DMS153 treated with DMSO at 0.1 percent for 48 hours (cell line): ENCODE data around the gene GAGE2A.
"Not testable (repeated sequence)": the region's sequence is repeated elsewhere in the genome, so short reads cannot be mapped to it uniquely, and the experiment has no call there.

Experiments
- DNase-seq: peaks from one replicate; lab custom pipeline; 2025; ENCODE audit not compliant: unreplicated experiment; lab: John Stamatoyannopoulos, UW

The GAGE2A gene

DNA sequence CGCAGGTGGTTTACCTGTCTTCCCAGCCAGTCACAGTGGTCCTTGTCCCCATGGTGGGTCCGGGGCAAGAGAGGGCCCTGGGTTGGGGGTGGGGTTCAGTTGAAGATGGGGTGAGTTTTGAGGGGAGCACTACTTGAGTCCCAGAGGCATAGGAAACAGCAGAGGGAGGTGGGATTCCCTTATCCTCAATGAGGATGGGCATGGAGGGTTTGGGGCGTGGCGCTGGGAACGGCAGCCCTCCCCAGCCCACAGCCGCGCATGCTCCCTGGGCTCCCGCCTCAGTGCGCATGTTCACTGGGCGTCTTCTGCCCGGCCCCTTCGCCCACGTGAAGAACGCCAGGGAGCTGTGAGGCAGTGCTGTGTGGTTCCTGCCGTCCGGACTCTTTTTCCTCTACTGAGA, at the start of gene GAGE2A:
Gene GAGE2A, plus strand, starts transcription at position 301 of the 400 bp plus-strand sequence. CDS start 1,155 bp downstream, outside the sequence.
- not testable (repeated sequence) for DNase-seq

GRCh38 chrX:49541433-49541832, 47.9 kb upstream of the GAGE2A start, which contains the start of gene GAGE12D:
GAGE12D (plus strand) TSS chrX:49541733; CDS start chrX:49542888, 1,155 bp downstream.
- DNase-seq: not testable (repeated sequence)

GRCh38 chrX:49550989-49551388, 38.3 kb upstream of the GAGE2A start, which contains the start of gene GAGE12E:
GAGE12E (plus strand) TSS chrX:49551289; CDS start chrX:49552444, 1,155 bp downstream.
- not testable (repeated sequence) for DNase-seq

DNA sequence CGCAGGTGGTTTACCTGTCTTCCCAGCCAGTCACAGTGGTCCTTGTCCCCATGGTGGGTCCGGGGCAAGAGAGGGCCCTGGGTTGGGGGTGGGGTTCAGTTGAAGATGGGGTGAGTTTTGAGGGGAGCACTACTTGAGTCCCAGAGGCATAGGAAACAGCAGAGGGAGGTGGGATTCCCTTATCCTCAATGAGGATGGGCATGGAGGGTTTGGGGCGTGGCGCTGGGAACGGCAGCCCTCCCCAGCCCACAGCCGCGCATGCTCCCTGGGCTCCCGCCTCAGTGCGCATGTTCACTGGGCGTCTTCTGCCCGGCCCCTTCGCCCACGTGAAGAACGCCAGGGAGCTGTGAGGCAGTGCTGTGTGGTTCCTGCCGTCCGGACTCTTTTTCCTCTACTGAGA, 28.8 kb upstream of the GAGE2A start, which contains the start of gene GAGE12F:
Gene GAGE12F, plus strand, starts transcription at position 301 of the 400 bp plus-strand sequence. CDS start 1,155 bp downstream, outside the sequence.
- not testable (repeated sequence) for DNase-seq

DNA sequence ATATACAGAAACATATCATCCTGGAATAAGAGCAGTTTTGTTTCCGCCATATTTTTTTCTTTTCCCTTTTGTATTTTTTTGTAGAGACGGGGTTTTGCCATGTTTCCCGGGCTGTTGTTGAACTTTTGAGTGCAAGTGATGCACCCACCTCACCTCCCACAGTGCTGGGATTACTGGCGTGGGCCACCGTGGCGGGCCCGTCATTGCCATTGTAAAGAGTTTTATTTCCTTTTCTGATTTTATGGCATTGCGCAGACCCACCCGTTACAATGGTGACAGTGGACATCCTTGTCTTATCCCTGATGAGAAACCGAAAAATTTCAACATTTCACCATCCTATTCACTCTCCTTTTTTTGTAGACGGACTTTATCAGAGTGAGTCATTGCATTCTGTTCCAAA, 20.6 kb upstream of the GAGE2A start:
- not testable (repeated sequence) for DNase-seq

- DNase-seq: not testable (repeated sequence)
Measured at GRCh38 chrX:49569152-49569551, 20.1 kb upstream of the GAGE2A start.

- DNase-seq: not testable (repeated sequence)
Measured at GRCh38 chrX:49570100-49570499, 19.2 kb upstream of the GAGE2A start, which contains the start of gene GAGE12G. GAGE12G (plus strand) TSS chrX:49570400; CDS start chrX:49571555, 1,155 bp downstream.

DNA sequence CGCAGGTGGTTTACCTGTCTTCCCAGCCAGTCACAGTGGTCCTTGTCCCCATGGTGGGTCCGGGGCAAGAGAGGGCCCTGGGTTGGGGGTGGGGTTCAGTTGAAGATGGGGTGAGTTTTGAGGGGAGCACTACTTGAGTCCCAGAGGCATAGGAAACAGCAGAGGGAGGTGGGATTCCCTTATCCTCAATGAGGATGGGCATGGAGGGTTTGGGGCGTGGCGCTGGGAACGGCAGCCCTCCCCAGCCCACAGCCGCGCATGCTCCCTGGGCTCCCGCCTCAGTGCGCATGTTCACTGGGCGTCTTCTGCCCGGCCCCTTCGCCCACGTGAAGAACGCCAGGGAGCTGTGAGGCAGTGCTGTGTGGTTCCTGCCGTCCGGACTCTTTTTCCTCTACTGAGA, 9.6 kb upstream of the GAGE2A start, which contains the start of gene GAGE12H:
Gene GAGE12H, plus strand, starts transcription at position 301 of the 400 bp plus-strand sequence. CDS start 1,155 bp downstream, outside the sequence.
- DNase-seq: not testable (repeated sequence)

DNA sequence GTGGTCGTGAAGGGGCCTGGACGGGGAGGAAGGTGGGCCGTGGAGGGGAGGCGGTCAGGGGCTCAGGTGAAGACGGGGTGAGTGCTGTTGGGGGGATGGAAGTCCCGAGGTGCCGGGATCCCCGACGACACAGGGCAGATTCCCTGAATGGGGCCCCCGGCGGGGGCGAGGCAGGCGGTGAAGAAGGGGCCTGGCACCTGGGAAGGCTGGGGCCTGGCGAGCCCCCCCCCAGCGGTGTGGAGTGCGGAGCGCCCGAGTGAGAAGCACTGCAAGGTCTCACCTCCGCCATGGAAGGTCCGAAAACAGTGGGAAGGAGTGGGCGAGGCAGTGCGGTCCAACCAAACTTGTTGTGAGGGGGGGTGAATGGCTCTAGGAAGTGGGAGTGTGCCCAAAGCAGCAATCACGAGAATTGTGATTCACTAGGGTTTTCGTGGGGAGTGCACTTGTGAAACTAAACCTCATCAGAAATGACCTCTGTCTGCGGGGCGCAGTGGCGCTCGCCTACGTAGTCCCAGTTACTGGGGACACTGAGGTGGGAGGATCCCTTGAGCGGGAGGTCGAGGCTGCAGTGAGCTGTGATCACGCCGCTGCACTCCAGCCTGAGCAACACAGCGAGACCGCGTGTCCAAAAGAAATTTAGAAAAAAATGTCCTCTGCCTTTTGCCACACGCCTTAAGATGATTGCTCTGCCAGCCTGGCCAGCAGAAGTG, 628 bp downstream of the GAGE2A start:
- not testable (repeated sequence) for DNase-seq

DNA sequence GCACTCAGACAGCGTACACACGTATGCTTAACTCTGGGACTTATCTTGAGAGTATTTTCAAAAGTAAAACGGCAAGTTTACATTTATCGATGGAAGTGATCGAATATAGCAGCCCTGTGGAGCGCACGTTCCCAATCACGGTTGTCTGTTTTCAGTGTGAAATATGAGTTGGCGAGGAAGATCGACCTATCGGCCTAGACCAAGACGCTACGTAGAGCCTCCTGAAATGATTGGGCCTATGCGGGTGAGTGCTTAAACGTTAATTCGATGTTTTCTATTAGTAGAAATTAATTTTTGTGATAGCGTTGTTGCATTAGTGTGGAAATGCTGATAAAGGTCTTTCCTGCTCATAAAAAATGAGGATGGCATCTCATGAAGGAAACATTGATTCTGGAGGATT, 1.2 kb downstream of the GAGE2A start:
- DNase-seq: not testable (repeated sequence)

DNA sequence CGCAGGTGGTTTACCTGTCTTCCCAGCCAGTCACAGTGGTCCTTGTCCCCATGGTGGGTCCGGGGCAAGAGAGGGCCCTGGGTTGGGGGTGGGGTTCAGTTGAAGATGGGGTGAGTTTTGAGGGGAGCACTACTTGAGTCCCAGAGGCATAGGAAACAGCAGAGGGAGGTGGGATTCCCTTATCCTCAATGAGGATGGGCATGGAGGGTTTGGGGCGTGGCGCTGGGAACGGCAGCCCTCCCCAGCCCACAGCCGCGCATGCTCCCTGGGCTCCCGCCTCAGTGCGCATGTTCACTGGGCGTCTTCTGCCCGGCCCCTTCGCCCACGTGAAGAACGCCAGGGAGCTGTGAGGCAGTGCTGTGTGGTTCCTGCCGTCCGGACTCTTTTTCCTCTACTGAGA, 9.4 kb downstream of the GAGE2A start, which contains the start of gene GAGE1:
Gene GAGE1, plus strand, starts transcription at position 301 of the 400 bp plus-strand sequence. CDS start 1,155 bp downstream, outside the sequence.
- DNase-seq: not testable (repeated sequence)

- DNase-seq: no peak
Measured at GRCh38 chrX:49610718-49611310, 21.5 kb downstream of the GAGE2A start.

- no peak for DNase-seq
Measured at GRCh38 chrX:49618574-49618973, 29.3 kb downstream of the GAGE2A start.

DNA sequence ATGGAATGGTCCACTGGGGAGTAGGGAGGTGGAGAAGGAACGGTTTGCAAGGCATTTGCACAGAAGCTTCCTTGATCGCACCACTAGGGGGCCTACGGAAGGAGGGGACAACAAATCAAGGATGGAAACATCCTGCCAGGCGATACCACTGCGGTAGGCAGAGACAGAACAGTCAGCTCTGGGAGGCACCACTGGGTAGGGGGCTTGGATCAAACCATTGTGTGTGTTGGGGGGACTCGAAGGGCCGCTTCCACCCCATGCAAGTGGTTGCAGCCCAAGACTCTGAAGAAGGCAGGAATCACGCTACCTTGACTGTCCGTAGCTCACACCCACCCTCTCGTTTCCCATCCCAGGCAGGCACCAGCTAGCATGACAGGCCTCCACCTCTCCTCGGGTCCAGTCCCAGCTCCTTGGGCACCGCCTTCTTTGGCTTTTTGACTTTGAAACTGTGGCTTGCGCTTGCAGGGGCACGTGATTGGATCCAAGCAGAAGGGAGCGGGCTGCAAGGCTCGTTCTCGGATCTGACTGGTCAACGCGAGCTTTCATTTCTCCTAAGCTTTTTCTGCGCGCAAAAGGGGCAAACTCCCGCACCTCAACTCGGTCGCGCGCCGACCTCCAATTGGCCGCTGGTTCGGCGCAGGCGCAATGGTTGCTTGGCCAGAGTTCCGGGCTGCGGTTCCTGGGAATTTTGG, 37.9 kb downstream of the GAGE2A start:
- no peak for DNase-seq

- no peak for DNase-seq
Measured at GRCh38 chrX:49644991-49645637, 55.8 kb downstream of the GAGE2A start.
